Activated T-cell treated with anti-CD3 and anti-CD28 coated beads for 4 hours (primary cell): ENCODE data around the gene WASHC2A.
"Not testable (repeated sequence)": the region's sequence is repeated elsewhere in the genome, so short reads cannot be mapped to it uniquely, and the experiment has no call there.

Source experiments
- DNase-seq: peaks from one replicate; pipeline ENCODE4 v3.0.0-alpha.2; 2020

Gene WASHC2A

GRCh38 chr10:50075139-50075538 lies 7.4 kb downstream of the WASHC2A start:
- not testable (repeated sequence) for DNase-seq

- not testable (repeated sequence) for DNase-seq
Measured at GRCh38 chr10:50075544-50075943, 7.8 kb downstream of the WASHC2A start.

- DNase-seq = not testable (repeated sequence)
Measured at GRCh38 chr10:50091304-50091703, 23.6 kb downstream of the WASHC2A start.

GRCh38 chr10:50092928-50093327 lies 25.2 kb downstream of the WASHC2A start:
- not testable (repeated sequence) for DNase-seq

- DNase-seq = not testable (repeated sequence)
Measured at GRCh38 chr10:50094630-50095029, 26.9 kb downstream of the WASHC2A start.

GRCh38 chr10:50095402-50095801 lies 27.6 kb downstream of the WASHC2A start:
- not testable (repeated sequence) for DNase-seq

- DNase-seq = not testable (repeated sequence)
Measured at GRCh38 chr10:50096722-50097121, 29.0 kb downstream of the WASHC2A start.

GRCh38 chr10:50098645-50099044 lies 30.9 kb downstream of the WASHC2A start:
- not testable (repeated sequence) for DNase-seq

- not testable (repeated sequence) for DNase-seq
Measured at GRCh38 chr10:50101139-50101582, 33.4 kb downstream of the WASHC2A start.

- not testable (repeated sequence) for DNase-seq
Measured at GRCh38 chr10:50101747-50102146, 34.0 kb downstream of the WASHC2A start.

- not testable (repeated sequence) for DNase-seq
Measured at GRCh38 chr10:50102267-50102666, 34.5 kb downstream of the WASHC2A start.

GRCh38 chr10:50108999-50109698 lies 41.4 kb downstream of the WASHC2A start:
- not testable (repeated sequence) for DNase-seq

- not testable (repeated sequence) for DNase-seq
Measured at GRCh38 chr10:50112419-50113112, 44.8 kb downstream of the WASHC2A start.

- not testable (repeated sequence) for DNase-seq
Measured at GRCh38 chr10:50126765-50127164, 59.0 kb downstream of the WASHC2A start.

- DNase-seq = not testable (repeated sequence)
Measured at GRCh38 chr10:50127770-50128292, 60.1 kb downstream of the WASHC2A start.

GRCh38 chr10:50131245-50131965 lies 63.7 kb downstream of the WASHC2A start:
- DNase-seq = not testable (repeated sequence)

GRCh38 chr10:50132322-50132721 lies 64.6 kb downstream of the WASHC2A start:
- not testable (repeated sequence) for DNase-seq

GRCh38 chr10:50132841-50133240 lies 65.1 kb downstream of the WASHC2A start:
- DNase-seq = not testable (repeated sequence)

GRCh38 chr10:50143512-50144174 lies 75.9 kb downstream of the WASHC2A start:
- not testable (repeated sequence) for DNase-seq

- not testable (repeated sequence) for DNase-seq
Measured at GRCh38 chr10:50145575-50145974, 77.8 kb downstream of the WASHC2A start.

GRCh38 chr10:50152792-50153272 lies 85.1 kb downstream of the WASHC2A start:
- DNase-seq = no peak

- DNase-seq = not testable (repeated sequence)
Measured at GRCh38 chr10:50157868-50158267, 90.1 kb downstream of the WASHC2A start.
